LoVo (cell line): Measurements from ENCODE around the gene MAGEH1.
A peak's percentile ranks its signal among the peaks of the same experiment; 100 is the strongest.
"Not testable (repeated sequence)": the region's sequence is repeated elsewhere in the genome, so short reads cannot be mapped to it uniquely, and the experiment has no call there.

ENCODE experiments used
- DNase-seq: peaks from one replicate; pipeline ENCODE4 v3.0.0-alpha.2; 2016; ENCODE audit warnings: low spot score

Gene MAGEH1

GRCh38 chrX:55451990-55452832 lies at the start of gene MAGEH1:
TSS of gene MAGEH1 (plus strand) at chrX:55452127. CDS start at chrX:55452375, 248 bp downstream.
- DNase-seq: no peak

DNA sequence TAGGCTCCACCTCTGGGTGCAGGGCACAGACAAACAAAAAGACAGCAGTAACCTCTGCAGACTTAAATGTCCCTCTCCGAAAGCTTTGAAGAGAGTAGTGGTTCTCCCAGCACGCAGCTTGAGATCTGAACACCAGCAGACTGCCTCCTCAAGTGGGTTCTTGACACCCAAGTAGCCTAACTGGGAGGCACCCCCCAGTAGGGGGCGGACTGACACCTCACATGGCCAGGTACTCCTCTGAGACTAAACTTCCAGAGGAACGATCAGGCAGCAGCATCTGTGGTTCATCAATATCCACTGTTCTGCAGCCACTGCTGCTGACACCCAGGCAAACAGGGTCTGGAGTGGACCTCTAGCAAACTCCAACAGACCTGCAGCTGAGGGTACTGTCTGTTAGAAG lies 24.8 kb upstream of the MAGEH1 start:
- not testable (repeated sequence) for DNase-seq

DNA sequence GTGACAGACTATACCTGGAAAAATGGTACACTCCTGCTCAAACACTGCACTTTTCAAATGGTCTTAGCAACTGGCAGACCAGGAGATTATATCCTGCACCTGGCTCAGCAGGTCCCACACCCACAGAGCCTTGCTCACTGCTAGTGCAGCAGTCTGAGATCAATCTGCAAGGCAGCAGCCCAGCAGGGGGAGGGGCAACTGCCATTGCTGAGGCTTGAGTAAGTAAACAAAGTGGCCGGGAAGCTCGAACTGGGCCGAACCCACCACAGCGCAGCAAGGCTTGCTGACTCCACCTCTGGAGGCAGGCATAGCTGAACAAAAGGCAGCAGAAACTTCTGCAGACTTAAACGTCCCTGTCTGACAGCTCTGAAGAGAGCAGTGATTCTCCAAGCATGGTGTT lies 8.5 kb upstream of the MAGEH1 start:
- not testable (repeated sequence) for DNase-seq

- DNase-seq: no peak
Measured at GRCh38 chrX:55450259-55450658, 1.7 kb upstream of the MAGEH1 start.

DNA sequence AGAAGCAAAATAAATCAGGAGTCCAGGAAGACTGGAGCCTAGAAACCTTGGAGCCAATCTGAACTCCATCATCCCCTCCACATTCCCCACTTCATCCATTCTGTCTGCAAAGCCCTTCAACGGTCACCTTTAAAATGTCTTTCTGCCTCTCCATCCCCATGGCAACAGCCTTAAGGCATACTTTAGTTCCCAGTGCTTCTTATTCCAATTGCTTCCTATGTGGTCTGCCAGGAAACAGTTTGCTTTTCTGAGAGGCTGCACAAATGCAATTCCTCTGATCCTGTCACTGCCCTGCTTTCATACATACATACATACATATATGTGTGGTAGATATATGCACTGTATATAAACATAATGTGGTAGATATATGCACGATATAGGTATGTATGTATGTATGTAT lies 786 bp upstream of the MAGEH1 start:
- DNase-seq: no peak

DNA sequence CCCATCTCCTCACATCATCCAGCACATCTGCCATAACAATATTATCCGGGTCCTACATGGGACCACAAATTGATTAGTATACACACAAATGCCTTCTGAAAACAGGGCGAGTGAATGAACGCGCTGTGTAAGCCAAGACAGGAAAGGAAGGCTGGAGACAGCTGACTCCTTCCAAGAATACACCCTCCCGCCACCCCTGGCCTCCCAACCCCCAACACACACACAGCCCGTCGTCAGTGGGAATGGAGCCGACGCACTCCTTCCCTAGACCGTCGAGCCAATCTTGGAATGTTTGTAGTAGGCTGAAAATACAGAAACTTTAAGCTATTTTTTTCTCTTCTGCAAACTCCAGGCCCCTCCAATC lies 319 bp upstream of the MAGEH1 start:
- no peak for DNase-seq

DNA sequence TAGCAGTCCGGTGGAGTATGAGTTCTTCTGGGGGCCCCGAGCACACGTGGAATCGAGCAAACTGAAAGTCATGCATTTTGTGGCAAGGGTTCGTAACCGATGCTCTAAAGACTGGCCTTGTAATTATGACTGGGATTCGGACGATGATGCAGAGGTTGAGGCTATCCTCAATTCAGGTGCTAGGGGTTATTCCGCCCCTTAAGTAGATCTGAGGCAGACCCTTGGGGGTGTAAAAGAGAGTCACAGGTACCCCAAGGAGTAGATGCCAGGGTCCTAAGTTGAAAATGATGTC lies 852 bp downstream of the MAGEH1 start:
- DNase-seq: no peak

- not testable (repeated sequence) for DNase-seq
Measured at GRCh38 chrX:55455708-55456107, 3.8 kb downstream of the MAGEH1 start.

- not testable (repeated sequence) for DNase-seq
Measured at GRCh38 chrX:55459426-55459825, 7.5 kb downstream of the MAGEH1 start.

- not testable (repeated sequence) for DNase-seq
Measured at GRCh38 chrX:55459926-55460325, 8.0 kb downstream of the MAGEH1 start.

- DNase-seq: not testable (repeated sequence)
Measured at GRCh38 chrX:55464050-55464449, 12.1 kb downstream of the MAGEH1 start.

GRCh38 chrX:55465108-55465507 lies 13.2 kb downstream of the MAGEH1 start:
- DNase-seq: not testable (repeated sequence)

- DNase-seq: not testable (repeated sequence)
Measured at GRCh38 chrX:55465791-55466190, 13.9 kb downstream of the MAGEH1 start.

- not testable (repeated sequence) for DNase-seq
Measured at GRCh38 chrX:55479956-55480355, 28.0 kb downstream of the MAGEH1 start.

DNA sequence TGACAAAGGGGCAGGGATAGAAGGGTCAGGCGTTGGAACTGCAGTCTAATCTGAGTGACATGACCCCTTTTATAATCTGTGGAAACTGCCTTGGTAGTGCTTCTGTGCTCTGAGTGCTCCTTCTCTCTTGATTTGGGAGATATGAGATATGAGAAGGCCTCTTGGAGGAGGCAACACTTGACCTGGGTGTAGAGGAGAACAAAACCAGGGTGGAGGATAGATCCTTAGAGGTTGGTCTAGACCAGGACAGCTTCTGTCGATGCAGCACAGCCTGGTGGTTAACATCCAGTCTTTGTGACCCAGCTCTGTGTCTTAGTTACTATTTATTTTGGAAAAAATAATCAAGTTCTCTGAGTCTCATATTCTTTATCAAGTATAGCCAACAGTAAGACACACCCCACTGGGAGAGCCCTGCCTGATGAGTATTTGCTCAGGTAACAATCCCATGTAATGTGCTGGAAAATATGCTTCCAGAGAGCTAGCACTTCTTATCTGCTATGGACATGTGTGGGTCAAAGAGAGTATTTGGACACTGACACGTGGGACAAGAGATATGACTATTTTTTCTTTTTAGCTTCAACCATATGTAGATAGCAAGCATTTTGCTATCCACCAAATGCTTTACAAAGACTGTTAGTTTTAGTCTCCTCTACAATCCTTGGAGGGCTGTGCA lies 28.6 kb downstream of the MAGEH1 start:
- DNase-seq: no peak

DNA sequence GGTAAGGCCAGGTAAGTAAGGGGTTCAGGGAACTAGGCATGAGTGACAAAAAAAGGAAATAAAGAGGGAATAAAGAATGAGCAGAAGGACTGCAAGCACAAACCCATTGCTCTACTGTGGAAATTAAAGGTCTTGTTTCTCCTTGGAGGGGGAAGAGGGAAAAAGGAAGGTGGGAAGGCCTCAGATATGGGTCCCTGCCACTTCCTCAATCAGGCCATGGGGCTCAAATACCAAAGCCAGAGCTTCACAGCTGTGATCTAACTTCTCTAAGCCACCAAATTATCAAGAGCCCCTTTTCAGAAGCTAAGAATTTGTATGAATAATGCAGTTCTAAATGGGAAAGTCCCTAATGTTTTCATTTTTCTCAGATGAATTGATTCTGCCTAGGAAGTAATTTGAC lies 33.0 kb downstream of the MAGEH1 start:
- DNase-seq: no peak

DNA sequence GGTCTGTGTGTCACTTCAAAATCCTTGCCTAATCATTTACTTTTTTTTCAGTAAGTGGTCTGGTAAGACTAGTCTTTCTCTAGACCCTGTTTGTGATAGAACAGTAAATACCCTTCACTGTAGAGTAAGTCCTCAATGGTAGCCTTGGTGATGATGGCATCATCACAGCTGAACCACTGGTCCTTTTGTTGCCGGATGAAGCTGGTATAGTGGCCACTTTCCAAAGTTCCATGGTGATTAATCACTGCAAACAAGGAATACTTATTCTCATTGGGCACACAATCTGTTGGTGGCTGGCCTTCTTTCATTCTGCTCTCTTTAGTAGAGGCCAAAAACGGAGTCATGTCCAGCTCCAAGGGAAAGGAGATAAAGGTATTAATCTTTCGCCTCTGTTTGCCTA lies 34.8 kb downstream of the MAGEH1 start:
- DNase-seq: no peak

DNA sequence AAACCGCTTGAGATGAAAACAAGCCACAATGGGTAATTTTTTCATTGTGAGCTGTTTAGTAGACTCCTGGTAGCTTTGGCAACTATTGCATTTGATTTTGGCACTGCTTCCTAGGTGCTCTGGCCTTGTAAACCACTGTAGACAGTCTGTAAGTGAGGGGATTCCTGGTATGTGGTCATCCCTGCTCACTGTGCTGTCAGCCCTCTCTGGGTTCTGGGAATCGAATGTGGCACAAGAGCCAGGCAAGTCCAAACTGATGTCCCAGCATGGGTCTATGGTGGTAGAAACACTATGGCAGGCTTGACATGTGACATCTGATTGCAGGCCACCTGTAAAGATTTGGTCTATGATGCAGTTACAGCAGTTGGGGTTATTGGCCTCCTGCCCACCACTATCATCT lies 35.2 kb downstream of the MAGEH1 start:
- DNase-seq: no peak

DNA sequence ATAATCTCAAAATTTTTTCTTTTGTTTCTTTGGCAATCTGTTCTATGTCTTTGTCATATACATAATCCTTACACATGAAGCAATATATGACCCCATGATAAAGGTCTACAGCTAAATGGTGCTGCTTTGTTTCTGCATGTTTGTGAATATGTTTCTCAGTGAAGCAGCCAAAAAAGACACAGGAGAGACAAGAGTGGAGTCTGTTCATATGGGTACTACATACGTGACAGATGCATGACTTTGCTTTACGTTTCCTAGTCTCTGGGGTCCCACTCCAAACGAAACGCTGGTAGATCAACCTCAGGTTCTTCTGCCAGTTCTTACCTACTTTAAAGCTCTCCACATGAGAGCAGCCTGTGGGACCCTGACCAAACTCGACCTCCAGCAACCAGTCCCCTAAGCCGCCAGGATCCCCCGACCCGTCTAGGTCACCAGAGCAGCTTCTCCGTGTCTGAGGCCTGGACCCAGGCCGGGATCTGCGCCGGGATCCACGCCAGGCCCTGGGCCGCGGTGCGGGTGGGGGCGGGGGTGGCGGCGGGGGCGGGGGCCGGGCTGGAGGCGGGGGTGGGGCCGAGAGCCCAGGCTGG lies 36.2 kb downstream of the MAGEH1 start:
- no peak for DNase-seq

DNA sequence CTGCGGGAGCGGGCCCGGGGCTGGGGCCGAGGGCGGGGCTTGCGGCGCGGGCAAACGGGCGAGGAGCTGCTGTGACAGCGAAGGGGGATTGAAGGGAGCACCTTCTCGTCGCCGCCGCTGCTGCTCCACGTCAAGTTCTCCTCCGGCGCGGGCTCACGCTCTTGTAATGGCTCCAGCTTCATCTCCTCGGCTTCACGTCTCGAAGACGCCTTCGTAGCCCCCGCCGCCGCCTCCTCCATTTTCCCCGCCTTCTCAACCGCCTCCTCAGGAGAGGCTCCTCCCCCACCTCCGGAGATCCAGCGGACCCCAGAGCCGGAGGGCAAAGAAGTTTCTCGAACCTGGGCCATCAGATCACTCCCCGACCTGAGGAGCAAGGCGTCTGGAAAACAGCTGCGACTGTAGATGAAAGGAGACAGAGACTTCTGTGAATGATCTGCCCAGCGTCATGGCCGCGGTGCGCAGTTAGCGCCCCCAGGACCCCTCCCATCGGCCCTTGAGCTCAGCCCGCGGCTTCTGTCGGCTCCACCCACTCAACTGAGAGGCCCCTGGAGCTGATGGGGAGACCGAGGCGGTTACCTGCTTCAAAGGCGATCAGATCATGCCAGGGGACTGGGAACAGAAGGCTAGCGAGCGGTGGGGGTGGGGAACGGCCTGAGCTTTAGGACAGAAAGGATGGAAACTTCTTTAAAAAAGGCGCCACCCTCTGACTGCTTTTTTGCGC lies 36.8 kb downstream of the MAGEH1 start:
- DNase-seq: peak; percentile 4

GRCh38 chrX:55489314-55490009 lies 37.5 kb downstream of the MAGEH1 start, which contains the start of gene USP51:
TSS of gene USP51 (minus strand) at chrX:55489848. CDS start at chrX:55488939, 909 bp downstream.
- peak; percentile 1 for DNase-seq

GRCh38 chrX:55490121-55490520 lies 38.2 kb downstream of the MAGEH1 start:
- no peak for DNase-seq
